OCI-LY7 (cell line): Measurements from ENCODE around the gene CNPY1.

Source experiments
- CTCF ChIP-seq: fragments of 200-600 bp; sonication (generic); conservative IDR thresholded peaks from 2 replicates; pipeline ENCODE4 v1.5.1; 2014; ENCODE audit warnings: mild to moderate bottlenecking, antibody characterized with exemption, low read length, moderate library complexity, mixed read lengths
- EZH2phosphoT487 ChIP-seq: fragments of 200-600 bp; sonication (generic); IDR thresholded peaks from 2 replicates; pipeline ENCODE4 v1.6.1; 2018; ENCODE audit warnings: low read depth, borderline replicate concordance, mild to moderate bottlenecking, mixed run types, antibody characterized with exemption, low read length, moderate library complexity, mixed read lengths

- TF ChIP-seq CTCF (no peak), EZH2phosphoT487 (no peak)
Observed at GRCh38 chr7:155574556-155575290, 28.4 kb upstream of the CNPY1 start.
